H9 (cell line): Measurements from ENCODE around the gene GRK3. TPM values are rescaled to one million over a fixed set of nuclear protein-coding genes. Genes with fewer than 3 reads are reported as not detected.

ENCODE experiments used
- DNase-seq: peaks from one replicate; pipeline ENCODE4 v3.0.0-alpha.2; 2017
- H2AFZ ChIP-seq: one replicate; pipeline ENCODE4 v1.6.1; 2013; ENCODE audit warnings: mild to moderate bottlenecking, low read length, control low read depth, moderate library complexity
- H2AK5ac ChIP-seq: 2 replicates; pipeline ENCODE4 v1.6.1; 2013; ENCODE audit warnings: low read length, control low read depth, mixed read lengths; ENCODE audit not compliant: insufficient read length
- H2BK120ac ChIP-seq: one replicate; pipeline ENCODE4 v1.6.1; 2013; ENCODE audit warnings: low read depth, mild to moderate bottlenecking, low read length, control low read depth, inconsistent platforms; ENCODE audit not compliant: poor library complexity, severe bottlenecking
- H2BK12ac ChIP-seq: 2 replicates; pipeline ENCODE4 v1.6.1; 2013; ENCODE audit warnings: low read length, control low read depth, mixed read lengths, low read depth; ENCODE audit not compliant: insufficient read length
- H2BK15ac ChIP-seq: 2 replicates; pipeline ENCODE4 v1.6.1; 2013; ENCODE audit warnings: low read depth, low read length, control low read depth
- H2BK20ac ChIP-seq: one replicate; pipeline ENCODE4 v1.6.1; 2013; ENCODE audit warnings: low read depth, mild to moderate bottlenecking, low read length, control low read depth, inconsistent platforms; ENCODE audit not compliant: poor library complexity, severe bottlenecking
- H2BK5ac ChIP-seq: 2 replicates; pipeline ENCODE4 v1.6.1; 2013; ENCODE audit warnings: low read length, control low read depth, mixed read lengths; ENCODE audit not compliant: insufficient read length
- H3K14ac ChIP-seq: 2 replicates; pipeline ENCODE4 v1.6.1; 2013; ENCODE audit warnings: low read length, control low read depth; ENCODE audit not compliant: insufficient read depth
- H3K18ac ChIP-seq: 2 replicates; pipeline ENCODE4 v1.6.1; 2013; ENCODE audit warnings: low read depth, mild to moderate bottlenecking, mixed read lengths, low read length, control low read depth; ENCODE audit not compliant: insufficient read length
- H3K23ac ChIP-seq: 2 replicates; pipeline ENCODE4 v1.6.1; 2013; ENCODE audit warnings: low read length, control low read depth, mixed read lengths, low read depth; ENCODE audit not compliant: insufficient read length
- H3K23me2 ChIP-seq: 2 replicates; pipeline ENCODE4 v1.6.1; 2013; ENCODE audit warnings: low read depth, mild to moderate bottlenecking, mixed read lengths, low read length, control low read depth; ENCODE audit not compliant: insufficient read length, poor library complexity, severe bottlenecking
- H3K27ac ChIP-seq: 2 replicates; pipeline ENCODE4 v1.5.1; 2013; ENCODE audit warnings: low read length, control low read depth, mixed read lengths, low read depth; ENCODE audit not compliant: insufficient read length
- H3K27me3 ChIP-seq: 2 replicates; pipeline ENCODE4 v1.6.1; 2013; ENCODE audit warnings: low read length, control low read depth, inconsistent platforms; ENCODE audit not compliant: insufficient read depth
- H3K4ac ChIP-seq: 2 replicates; pipeline ENCODE4 v1.6.1; 2013; ENCODE audit warnings: low read depth, mild to moderate bottlenecking, control low read depth, inconsistent platforms, low read length, moderate library complexity
- H3K4me1 ChIP-seq: 2 replicates; pipeline ENCODE4 v1.6.1; 2013; ENCODE audit warnings: low read length, control low read depth, inconsistent platforms; ENCODE audit not compliant: insufficient read depth
- H3K4me2 ChIP-seq: 2 replicates; pipeline ENCODE4 v1.6.1; 2013; ENCODE audit warnings: low read length, control low read depth, mixed read lengths; ENCODE audit not compliant: insufficient read length, insufficient read depth
- H3K56ac ChIP-seq: 2 replicates; pipeline ENCODE4 v1.6.1; 2013; ENCODE audit warnings: low read depth, mild to moderate bottlenecking, mixed read lengths, low read length, control low read depth; ENCODE audit not compliant: insufficient read length
- H3K79me1 ChIP-seq: 2 replicates; pipeline ENCODE4 v1.6.1; 2013; ENCODE audit warnings: low read depth, mild to moderate bottlenecking, moderate library complexity, low read length, control low read depth, inconsistent platforms; ENCODE audit not compliant: insufficient read depth, poor library complexity, severe bottlenecking
- H3K79me2 ChIP-seq: 2 replicates; pipeline ENCODE4 v1.6.1; 2013; ENCODE audit warnings: low read length, control low read depth, inconsistent platforms; ENCODE audit not compliant: insufficient read depth
- H3K9ac ChIP-seq: 2 replicates; pipeline ENCODE4 v1.6.1; 2013; ENCODE audit warnings: low read length, control low read depth, mixed read lengths; ENCODE audit not compliant: insufficient read length; ENCODE audit errors: extremely low read depth
- H3K9me3 ChIP-seq: one replicate; pipeline ENCODE4 v1.6.1; 2013; ENCODE audit warnings: low read depth, low read length, inconsistent platforms; ENCODE audit not compliant: control insufficient read depth
- H3T11ph ChIP-seq: one replicate; pipeline ENCODE4 v1.6.1; 2013; ENCODE audit warnings: mild to moderate bottlenecking, low read length, control low read depth, inconsistent platforms
- H4K20me1 ChIP-seq: one replicate; pipeline ENCODE4 v1.6.1; 2013; ENCODE audit not compliant: control insufficient read depth, insufficient read length, insufficient read depth
- H4K5ac ChIP-seq: 2 replicates; pipeline ENCODE4 v1.6.1; 2013; ENCODE audit warnings: low read depth, mild to moderate bottlenecking, mixed read lengths, low read length, control low read depth; ENCODE audit not compliant: insufficient read length
- H4K8ac ChIP-seq: replicated peaks from 2 replicates; pipeline ENCODE4 v1.6.1; 2013; ENCODE audit warnings: low read length, control low read depth, mixed read lengths, low read depth; ENCODE audit not compliant: insufficient read length
- H4K91ac ChIP-seq: 2 replicates; pipeline ENCODE4 v1.6.1; 2013; ENCODE audit warnings: low read depth, mild to moderate bottlenecking, moderate library complexity, mixed read lengths, low read length, control low read depth; ENCODE audit not compliant: insufficient read length
- H3K27ac Mint-ChIP-seq, 3 experiments: 2 replicates in 2 of 3; 3 replicates in 1 of 3; pipeline ENCODE4 v1.8.0; 2020 to 2021; ENCODE audit warnings: mixed read lengths in 3 of 3, mild to moderate bottlenecking in 1 of 3, moderate library complexity in 1 of 3
- H3K27me3 Mint-ChIP-seq: 2 replicates; pipeline ENCODE4 v1.8.0; 2021; ENCODE audit warnings: low read depth, mild to moderate bottlenecking, moderate library complexity, mixed read lengths
- H3K36me3 Mint-ChIP-seq, 3 experiments: 2 replicates in 2 of 3; 3 replicates in 1 of 3; pipeline ENCODE4 v1.8.0; 2020 to 2021; ENCODE audit warnings: low read depth in 3 of 3, mixed read lengths in 3 of 3; ENCODE audit not compliant: insufficient read depth in 1 of 3
- H3K4me1 Mint-ChIP-seq, 2 experiments: 2 replicates each; pipeline ENCODE4 v1.8.0; 2020; ENCODE audit warnings: mixed read lengths in 2 of 2
- H3K4me3 Mint-ChIP-seq, 2 experiments: 2 replicates in 1 of 2; 3 replicates in 1 of 2; pipeline ENCODE4 v1.8.0; 2020 to 2021; ENCODE audit warnings: mild to moderate bottlenecking in 2 of 2, mixed read lengths in 2 of 2, moderate library complexity in 1 of 2
- H3K9me3 Mint-ChIP-seq, 2 experiments: 2 replicates in 1 of 2; 3 replicates in 1 of 2; pipeline ENCODE4 v1.8.0; 2020; ENCODE audit warnings: mild to moderate bottlenecking in 2 of 2, mixed read lengths in 2 of 2, moderate library complexity in 1 of 2
- CTCF ChIP-seq: fragments of 200-600 bp; sonication (generic); conservative IDR thresholded peaks from 3 replicates; pipeline ENCODE4 v1.8.0; 2021; ENCODE audit warnings: antibody characterized with exemption, mild to moderate bottlenecking
- WGBS: extraction: QIAGEN DNeasy Blood & Tissue Kit; methylation state at CpG from one replicate; pipeline ENCODE4 v1.1.7; 2013; ENCODE audit warnings: missing lambda C conversion rate, low lambda C conversion rate, mixed read lengths; ENCODE audit not compliant: insufficient read length; ENCODE audit errors: extremely low coverage; 5-methylcytosine and 5-hydroxymethylcytosine counted together
- total RNA-seq: library from RNA; stranded (reverse); gene quantifications from 2 replicates; pipeline ENCODE4 v1.2.1, GENCODE V29; 2021

The GRK3 gene
- total RNA-seq, 1 experiment from 2014 or later: 23.9 TPM

GRCh38 chr22:25744694-25745093 is 180.2 kb downstream of the GRK3 start:
- H3K27me3 Mint-ChIP-seq: peaks cover 17% of the 10 kb centered on the region
- Histone ChIP-seq H3K4ac (no peak overlapping the region), H2BK15ac (no peak overlapping the region), H3T11ph (no peak overlapping the region), H3K27me3 (no peaks in the 10 kb centered on the region), H4K20me1 (no peaks in the 10 kb centered on the region), H3K14ac (no peak overlapping the region), H3K27ac (no peak overlapping the region), H3K23me2 (no peaks in the 10 kb centered on the region), H3K9me3 (no peaks in the 10 kb centered on the region), H2AFZ (no peak overlapping the region), H3K18ac (no peak overlapping the region), H2BK5ac (no peak overlapping the region), H3K4me2 (no peak overlapping the region), H4K8ac (no peak overlapping the region), H3K9ac (no peak overlapping the region), H3K56ac (no peak overlapping the region), H2BK20ac (no peak overlapping the region), H3K79me1 (no peaks in the 10 kb centered on the region), H3K79me2 (no peaks in the 10 kb centered on the region), H2BK120ac (no peak overlapping the region), H3K4me1 (no peaks in the 10 kb centered on the region), H4K5ac (no peak overlapping the region), H2BK12ac (no peak overlapping the region), H4K91ac (no peak overlapping the region), H3K23ac (no peak overlapping the region), H2AK5ac (no peak overlapping the region)
- no peaks in the 10 kb centered on the region for H3K36me3 Mint-ChIP-seq
- no peaks in the 10 kb centered on the region for H3K9me3 Mint-ChIP-seq
- DNase-seq: no peak
- H3K4me3 Mint-ChIP-seq: no peak overlapping the region
- peaks cover 0 to 4% of the 10 kb centered on the region in 2 experiments; a peak in 1 of 4 replicates for H3K4me1 Mint-ChIP-seq
- no CpG with 5 or more reads among the region's 4 CpGs for WGBS
- H3K27ac Mint-ChIP-seq: no peak overlapping the region
- no peak for TF ChIP-seq CTCF
